A549 (cell line): Measurements from ENCODE around the gene SHISA6. TPM values are rescaled to one million over a fixed set of nuclear protein-coding genes. Genes with fewer than 3 reads are reported as not detected.

Experiments used
- ATAC-seq, 2 experiments: fragments of 200-7000 bp in 1 of 2; fragments of >200 bp in 1 of 2; cut with Nextera tagmentation in 1 of 2; cut with Tn5 transposase in 1 of 2; 3 replicates each; pipeline versions ENCODE4 v1.8.0 to v1.9.1; 2018 to 2020; ENCODE audit warnings: mild to moderate bottlenecking in 1 of 2, moderate library complexity in 1 of 2
- CTCF ChIA-PET: fragments of 300-600 bp; sonication (Branson Sonifier 250); formaldehyde crosslinking; extraction: SDS; loops from one replicate; lab custom pipeline; 2021; ENCODE audit warnings: antibody characterized with exemption, inconsistent platforms; lab: Yijun Ruan, JAX
- POLR2A ChIA-PET: fragments of 350-600 bp; formaldehyde crosslinking; extraction: SDS; loops from one replicate; lab custom pipeline; 2021; ENCODE audit warnings: antibody characterized with exemption, inconsistent platforms; lab: Yijun Ruan, JAX
- DNase-seq, 2 experiments: peaks; one replicate each; pipeline versions ENCODE4 v3.0.0 to v3.0.0-alpha.2; 2011 to 2016; ENCODE audit warnings: low read depth in 1 of 2, low spot score in 1 of 2
- FAIRE-seq: peaks from 2 replicates; lab custom pipeline; 2011; peaks lifted over from hg19 to GRCh38; lab: Jason Lieb, UNC
- H3K27ac ChIP-seq, 2 experiments: fragments of >200 bp; sonication (Bioruptor Twin); formaldehyde crosslinking; 3 replicates each; pipeline ENCODE4 v1.5.1; 2016 to 2017
- H3K4me1 ChIP-seq: fragments of >200 bp; sonication (Bioruptor Twin); formaldehyde crosslinking; 3 replicates; pipeline ENCODE4 v1.6.1; 2016
- H3K4me2 ChIP-seq: fragments of >200 bp; sonication (Bioruptor Twin); formaldehyde crosslinking; 3 replicates; pipeline ENCODE4 v1.6.1; 2016
- H3K4me3 ChIP-seq: fragments of >200 bp; sonication (Bioruptor Twin); formaldehyde crosslinking; 3 replicates; pipeline ENCODE4 v1.5.1; 2016
- H3K9me3 ChIP-seq: fragments of >200 bp; sonication (Bioruptor Twin); formaldehyde crosslinking; 3 replicates; pipeline ENCODE4 v1.6.1; 2016
- CBX2 ChIP-seq: fragments of 200-600 bp; sonication (generic); IDR thresholded peaks from 2 replicates; pipeline ENCODE4 v1.6.1; 2016; ENCODE audit warnings: low read depth, mild to moderate bottlenecking, borderline replicate concordance
- CBX8 ChIP-seq: fragments of 200-600 bp; sonication (generic); IDR thresholded peaks from 2 replicates; pipeline ENCODE4 v1.6.1; 2016
- EHF ChIP-seq: fragments of 250-450 bp; sonication (Bioruptor Pico); IDR thresholded peaks from 2 replicates; pipeline ENCODE4 v1.5.0; 2020; ENCODE audit warnings: mild to moderate bottlenecking
- GATA3 ChIP-seq: IDR thresholded peaks from 2 replicates; pipeline ENCODE4 v1.6.1; 2012; ENCODE audit warnings: borderline replicate concordance
- HDAC2 ChIP-seq: fragments of 200-600 bp; sonication (generic); IDR thresholded peaks from 2 replicates; pipeline ENCODE4 v1.6.1; 2016
- HOXA7 ChIP-seq: fragments of 250-450 bp; sonication (Bioruptor Pico); IDR thresholded peaks from 2 replicates; pipeline ENCODE4 v1.5.0; 2020; ENCODE audit warnings: mild to moderate bottlenecking, moderate library complexity
- HOXB13 ChIP-seq: fragments of 250-450 bp; sonication (Bioruptor Pico); IDR thresholded peaks from 2 replicates; pipeline ENCODE4 v1.5.0; 2020; ENCODE audit warnings: low read depth, mild to moderate bottlenecking, moderate library complexity
- JUNB ChIP-seq: fragments of >200 bp; sonication (Bioruptor Twin); formaldehyde crosslinking; IDR thresholded peaks from 2 replicates; pipeline ENCODE4 v1.6.1; 2016
- KDM1A ChIP-seq: fragments of 200-600 bp; sonication (generic); IDR thresholded peaks from 2 replicates; pipeline ENCODE4 v1.6.1; 2016; ENCODE audit warnings: low read depth, mild to moderate bottlenecking
- KDM5A ChIP-seq: fragments of 200-600 bp; sonication (generic); IDR thresholded peaks from 2 replicates; pipeline ENCODE4 v1.6.1; 2016; ENCODE audit warnings: antibody characterized with exemption, mild to moderate bottlenecking
- MAFK ChIP-seq: fragments of 450-650 bp; IDR thresholded peaks from 2 replicates; pipeline ENCODE4 v1.6.1; 2014; ENCODE audit not compliant: partially characterized antibody
- MYC ChIP-seq: IDR thresholded peaks from 2 replicates; pipeline ENCODE4 v1.6.1; 2012; ENCODE audit warnings: mild to moderate bottlenecking, inconsistent platforms, low read length, improper control_type of control experiment, borderline replicate concordance
- POLR2A ChIP-seq: IDR thresholded peaks from 2 replicates; pipeline ENCODE4 v1.6.1; 2012; ENCODE audit warnings: mild to moderate bottlenecking, low read length
- RARB ChIP-seq: fragments of 250-450 bp; sonication (Bioruptor Pico); IDR thresholded peaks from 2 replicates; pipeline ENCODE4 v1.8.0; 2021; ENCODE audit warnings: mild to moderate bottlenecking, moderate library complexity
- RFX5 ChIP-seq: fragments of 450-650 bp; IDR thresholded peaks from 2 replicates; pipeline ENCODE4 v1.7.1; 2014; ENCODE audit warnings: antibody characterized with exemption, mild to moderate bottlenecking, moderate library complexity
- SREBF2 ChIP-seq: fragments of 450-650 bp; IDR thresholded peaks from 2 replicates; pipeline ENCODE4 v1.6.1; 2014; ENCODE audit warnings: mild to moderate bottlenecking, moderate library complexity
- ZC3H11A ChIP-seq: fragments of 450-650 bp; IDR thresholded peaks from 2 replicates; pipeline ENCODE4 v1.6.1; 2014; ENCODE audit warnings: antibody characterized with exemption, mild to moderate bottlenecking
- ZSCAN20 ChIP-seq: fragments of 250-450 bp; sonication (Bioruptor Pico); IDR thresholded peaks from 2 replicates; pipeline ENCODE4 v1.8.0; 2022; ENCODE audit warnings: mild to moderate bottlenecking, moderate library complexity
- WGBS: methylation state at CpG from one replicate; pipeline ENCODE4 v1.1.6; 2017; ENCODE audit errors: missing lambda C conversion rate; 5-methylcytosine and 5-hydroxymethylcytosine counted together
- polyA plus RNA-seq, 4 experiments: library from polyadenylated mRNA; depleted of rRNA in 3 of 4; stranded (reverse); fragments of >200 nt; fragmentation: RNase III in 1 of 4; extraction: RNeasy Plus Mini Kit Qiagen cat#74134 plus additional on column Dnase treatment in 1 of 4; gene quantifications; 2 replicates in 3 of 4; 3 replicates in 1 of 4; pipeline ENCODE4 v1.2.3, GENCODE V29; 2011 to 2017
- TF ChIP-seq, protein P1 (sequence below): fragments of 150-350 bp; IDR thresholded peaks from 2 replicates; pipeline ENCODE4 v1.6.1; 2014; ENCODE audit warnings: low read depth, mild to moderate bottlenecking, low read length
- TF ChIP-seq, protein P2 (sequence below): fragments of 250-450 bp; sonication (Bioruptor Pico); IDR thresholded peaks from 2 replicates; pipeline ENCODE4 v1.5.0; 2021; ENCODE audit warnings: mild to moderate bottlenecking, moderate library complexity, borderline replicate concordance
- TF ChIP-seq, protein P3 (sequence below): fragments of >200 bp; sonication (Bioruptor Twin); formaldehyde crosslinking; IDR thresholded peaks from 3 replicates; pipeline ENCODE4 v1.5.1; 2016
- TF ChIP-seq, protein P4 (sequence below): IDR thresholded peaks from 2 replicates; pipeline ENCODE4 v1.6.1; 2012

Gene SHISA6
- polyA plus RNA-seq, 2 of the 4 experiments (the other 2 are of a cell fraction): not detected

DNA sequence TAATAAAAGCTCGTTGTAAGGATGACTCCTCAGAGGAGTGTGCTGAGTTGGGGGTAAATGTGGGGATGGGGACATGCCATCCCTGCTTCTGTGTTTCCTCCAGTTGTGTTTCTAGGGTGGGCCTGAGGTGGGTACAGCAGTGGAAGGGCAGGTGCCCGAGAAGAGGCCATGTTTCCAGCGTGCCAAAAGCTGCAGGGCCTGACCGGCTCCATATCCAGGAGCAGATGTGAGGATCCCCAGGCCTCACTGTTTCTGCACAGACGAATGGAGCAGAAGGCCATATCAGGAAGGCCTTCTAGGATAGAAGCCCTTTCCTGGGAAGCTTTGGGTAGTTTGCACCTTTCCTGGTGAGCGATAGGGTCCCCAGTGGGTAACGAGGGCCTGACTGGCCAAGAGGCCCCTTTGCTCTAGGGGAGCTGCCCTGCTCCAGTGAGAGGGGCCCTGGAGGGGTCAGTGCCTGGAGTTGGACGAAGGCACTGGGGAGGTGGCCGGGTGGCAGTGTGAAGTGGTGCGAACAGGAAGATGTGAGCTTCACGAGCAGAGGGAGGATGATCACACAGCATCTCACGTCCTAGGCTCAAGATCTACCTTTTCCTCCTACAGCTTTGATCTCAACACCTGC lies 62.9 kb downstream of the SHISA6 start:
- CTCF ChIA-PET: interaction anchor here (1.3 to 2.5 kb wide), 2 partner anchors 20 to 428 kb away, joined by 3 to 7 read pairs; no protein-coding TSS in a partner anchor
- DNase-seq (no peak), ATAC-seq (no peak), FAIRE-seq (no peak)
- TF ChIP-seq, protein P1, sequence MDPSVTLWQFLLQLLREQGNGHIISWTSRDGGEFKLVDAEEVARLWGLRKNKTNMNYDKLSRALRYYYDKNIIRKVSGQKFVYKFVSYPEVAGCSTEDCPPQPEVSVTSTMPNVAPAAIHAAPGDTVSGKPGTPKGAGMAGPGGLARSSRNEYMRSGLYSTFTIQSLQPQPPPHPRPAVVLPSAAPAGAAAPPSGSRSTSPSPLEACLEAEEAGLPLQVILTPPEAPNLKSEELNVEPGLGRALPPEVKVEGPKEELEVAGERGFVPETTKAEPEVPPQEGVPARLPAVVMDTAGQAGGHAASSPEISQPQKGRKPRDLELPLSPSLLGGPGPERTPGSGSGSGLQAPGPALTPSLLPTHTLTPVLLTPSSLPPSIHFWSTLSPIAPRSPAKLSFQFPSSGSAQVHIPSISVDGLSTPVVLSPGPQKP: no peak
- TF ChIP-seq MYC: no peak
- TF ChIP-seq ZC3H11A: no peak
- TF ChIP-seq SREBF2: no peak
- Histone ChIP-seq H3K27ac (no peak overlapping the region), H3K4me2 (no peak overlapping the region), H3K4me3 (no peak overlapping the region), H3K4me1 (no peaks in the 10 kb centered on the region), H3K9me3 (no peaks in the 10 kb centered on the region)
- POLR2A ChIA-PET: no interaction called here
- 17% methylated on average over 12 of the region's 12 CpGs for WGBS

DNA sequence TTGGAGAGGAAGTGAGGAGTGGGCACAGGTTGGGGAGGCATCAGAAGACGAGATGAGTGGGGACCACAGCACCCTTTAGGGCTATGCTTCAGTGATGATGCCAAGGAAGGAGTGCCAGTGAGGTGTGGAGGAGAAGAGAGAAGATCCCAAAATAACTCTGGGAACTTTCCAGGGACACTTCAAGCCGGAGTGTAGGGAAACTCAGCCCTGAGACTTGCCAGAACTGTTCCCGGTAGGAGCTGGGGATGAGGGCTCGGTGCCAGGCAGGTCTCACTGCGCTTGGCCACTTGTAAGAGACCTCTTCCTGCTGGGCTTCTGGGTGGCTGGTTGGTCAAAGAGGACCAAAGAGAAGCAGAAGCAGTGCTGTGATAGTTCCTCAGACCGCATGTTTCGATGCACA lies 63.6 kb downstream of the SHISA6 start:
- ATAC-seq: no peak

DNA sequence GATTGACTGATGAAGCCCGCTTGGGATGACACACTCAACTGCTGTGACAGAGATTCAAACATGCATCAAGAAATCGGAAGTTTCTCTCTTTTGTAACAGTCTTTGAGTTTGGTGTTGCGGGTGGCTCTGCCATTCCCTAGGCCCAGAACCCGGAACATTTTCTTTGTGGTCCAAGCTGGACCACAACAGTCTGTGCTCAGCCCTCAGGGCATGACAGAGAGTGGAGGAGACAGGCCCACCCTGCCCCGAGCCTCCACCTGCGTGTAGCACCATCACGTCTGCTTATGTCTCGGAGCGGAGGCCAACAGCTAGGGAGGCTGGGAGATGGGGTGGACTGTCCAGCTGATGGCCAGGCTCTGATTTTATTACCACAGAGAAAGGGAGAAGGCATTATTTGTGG lies 64.5 kb downstream of the SHISA6 start:
- 13% methylated on average over 8 of the region's 9 CpGs for WGBS
- no peak for ATAC-seq
- no peak overlapping the region for H3K27ac ChIP-seq
- H3K4me3 ChIP-seq: no peak overlapping the region
- ChIA-PET CTCF (interaction anchor here (0.9 to 2.5 kb wide), 2 partner anchors 19 to 429 kb away, joined by 3 to 7 read pairs; no protein-coding TSS in a partner anchor), POLR2A (no interaction called here)
- no peaks in the 10 kb centered on the region for H3K9me3 ChIP-seq
- TF ChIP-seq POLR2A (no peak), JUNB (no peak), KDM5A (no peak), MAFK (no peak), HOXB13 (no peak), RFX5 (no peak), HDAC2 (no peak), HOXA7 (CRISPR knock-in tag) (no peak), ZSCAN20 (no peak), MYC (no peak), GATA3 (no peak), KDM1A (no peak), RARB (CRISPR knock-in tag) (no peak), CBX8 (no peak), EHF (CRISPR knock-in tag) (no peak), CBX2 (no peak)
- TF ChIP-seq, protein P2, sequence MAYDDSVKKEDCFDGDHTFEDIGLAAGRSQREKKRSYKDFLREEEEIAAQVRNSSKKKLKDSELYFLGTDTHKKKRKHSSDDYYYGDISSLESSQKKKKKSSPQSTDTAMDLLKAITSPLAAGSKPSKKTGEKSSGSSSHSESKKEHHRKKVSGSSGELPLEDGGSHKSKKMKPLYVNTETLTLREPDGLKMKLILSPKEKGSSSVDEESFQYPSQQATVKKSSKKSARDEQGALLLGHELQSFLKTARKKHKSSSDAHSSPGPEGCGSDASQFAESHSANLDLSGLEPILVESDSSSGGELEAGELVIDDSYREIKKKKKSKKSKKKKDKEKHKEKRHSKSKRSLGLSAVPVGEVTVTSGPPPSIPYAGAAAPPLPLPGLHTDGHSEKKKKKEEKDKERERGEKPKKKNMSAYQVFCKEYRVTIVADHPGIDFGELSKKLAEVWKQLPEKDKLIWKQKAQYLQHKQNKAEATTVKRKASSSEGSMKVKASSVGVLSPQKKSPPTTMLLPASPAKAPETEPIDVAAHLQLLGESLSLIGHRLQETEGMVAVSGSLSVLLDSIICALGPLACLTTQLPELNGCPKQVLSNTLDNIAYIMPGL: no peak
- TF ChIP-seq, protein P1: no peak
- TF ChIP-seq, protein P3, sequence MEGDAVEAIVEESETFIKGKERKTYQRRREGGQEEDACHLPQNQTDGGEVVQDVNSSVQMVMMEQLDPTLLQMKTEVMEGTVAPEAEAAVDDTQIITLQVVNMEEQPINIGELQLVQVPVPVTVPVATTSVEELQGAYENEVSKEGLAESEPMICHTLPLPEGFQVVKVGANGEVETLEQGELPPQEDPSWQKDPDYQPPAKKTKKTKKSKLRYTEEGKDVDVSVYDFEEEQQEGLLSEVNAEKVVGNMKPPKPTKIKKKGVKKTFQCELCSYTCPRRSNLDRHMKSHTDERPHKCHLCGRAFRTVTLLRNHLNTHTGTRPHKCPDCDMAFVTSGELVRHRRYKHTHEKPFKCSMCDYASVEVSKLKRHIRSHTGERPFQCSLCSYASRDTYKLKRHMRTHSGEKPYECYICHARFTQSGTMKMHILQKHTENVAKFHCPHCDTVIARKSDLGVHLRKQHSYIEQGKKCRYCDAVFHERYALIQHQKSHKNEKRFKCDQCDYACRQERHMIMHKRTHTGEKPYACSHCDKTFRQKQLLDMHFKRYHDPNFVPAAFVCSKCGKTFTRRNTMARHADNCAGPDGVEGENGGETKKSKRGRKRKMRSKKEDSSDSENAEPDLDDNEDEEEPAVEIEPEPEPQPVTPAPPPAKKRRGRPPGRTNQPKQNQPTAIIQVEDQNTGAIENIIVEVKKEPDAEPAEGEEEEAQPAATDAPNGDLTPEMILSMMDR: no peak
- TF ChIP-seq, protein P4, sequence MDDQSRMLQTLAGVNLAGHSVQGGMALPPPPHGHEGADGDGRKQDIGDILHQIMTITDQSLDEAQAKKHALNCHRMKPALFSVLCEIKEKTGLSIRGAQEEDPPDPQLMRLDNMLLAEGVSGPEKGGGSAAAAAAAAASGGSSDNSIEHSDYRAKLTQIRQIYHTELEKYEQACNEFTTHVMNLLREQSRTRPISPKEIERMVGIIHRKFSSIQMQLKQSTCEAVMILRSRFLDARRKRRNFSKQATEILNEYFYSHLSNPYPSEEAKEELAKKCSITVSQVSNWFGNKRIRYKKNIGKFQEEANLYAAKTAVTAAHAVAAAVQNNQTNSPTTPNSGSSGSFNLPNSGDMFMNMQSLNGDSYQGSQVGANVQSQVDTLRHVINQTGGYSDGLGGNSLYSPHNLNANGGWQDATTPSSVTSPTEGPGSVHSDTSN: no peak
- H3K4me1 ChIP-seq: no peaks in the 10 kb centered on the region
- no peak for FAIRE-seq
- no peak overlapping the region for H3K4me2 ChIP-seq
- no peak for DNase-seq

More for the DNA sequence above, 63.6 kb downstream of the SHISA6 start:
- 2% methylated on average over 7 of the region's 7 CpGs for WGBS
- no peak for FAIRE-seq
- CTCF ChIA-PET: interaction anchor here (2.5 kb wide), 1 partner anchor 428 kb away, joined by 7 read pairs; no protein-coding TSS in a partner anchor
- H3K4me2 ChIP-seq: no peak overlapping the region
- H3K4me1 ChIP-seq: no peaks in the 10 kb centered on the region
- no peak overlapping the region for H3K27ac ChIP-seq
- DNase-seq: no peak
- POLR2A ChIA-PET: no interaction called here
- TF ChIP-seq CBX8: no peak
- TF ChIP-seq, protein P4: no peak
- H3K4me3 ChIP-seq: no peak overlapping the region
- H3K9me3 ChIP-seq: no peaks in the 10 kb centered on the region
